Sigmoid colon (tissue), 4 donors: ENCODE data around the gene LIG3.

Experiments
- CTCF ChIP-seq, 4 experiments: fragments of 450-650 bp in 3 of 4; fragments of 200-600 bp in 1 of 4; IDR thresholded peaks; one replicate each; pipeline ENCODE4 v1.5.1; 2016 to 2019; ENCODE audit warnings: antibody characterized with exemption in 4 of 4, mild to moderate bottlenecking in 3 of 4, moderate library complexity in 2 of 4
- EP300 ChIP-seq, 4 donors: sonication (generic); formaldehyde crosslinking; IDR thresholded peaks; one replicate each; pipeline ENCODE4 v1.6.1; 2017; ENCODE audit warnings: antibody characterized with exemption in 4 of 4
- POLR2A ChIP-seq, 2 donors: fragments of 450-650 bp; IDR thresholded peaks; one replicate each; pipeline ENCODE4 v1.6.1; 2016; ENCODE audit warnings: antibody characterized with exemption in 2 of 2, mild to moderate bottlenecking in 2 of 2, moderate library complexity in 2 of 2
- POLR2AphosphoS5 ChIP-seq, 4 donors: sonication (generic); formaldehyde crosslinking; IDR thresholded peaks; one replicate each; pipeline ENCODE4 v1.6.1; 2017; ENCODE audit warnings: antibody characterized with exemption in 4 of 4

- peak; percentile 30 to 59 (median 42) for TF ChIP-seq CTCF (IDR thresholded peaks at IDR 0.05)
- no peak for TF ChIP-seq POLR2A (IDR thresholded peaks at IDR 0.05)
- peak; percentile 3 to 93 (median 56) for TF ChIP-seq EP300 (IDR thresholded peaks at IDR 0.05)
- peak; percentile 36 to 84 (median 75) for TF ChIP-seq POLR2AphosphoS5 (IDR thresholded peaks at IDR 0.05)
These were observed 42.3 kb downstream of the LIG3 start for GRCh38 chr17:35022536-35023063.
